ENCODE measurements around the gene ADORA1. TPM values are rescaled to one million over a fixed set of nuclear protein-coding genes. Genes with fewer than 3 reads are reported as not detected.

The ADORA1 gene
- 0.47 and 0.58 TPM in 2 replicates for total RNA-seq (2014; rRNA removed; shearing (Covaris generic))

DNA sequence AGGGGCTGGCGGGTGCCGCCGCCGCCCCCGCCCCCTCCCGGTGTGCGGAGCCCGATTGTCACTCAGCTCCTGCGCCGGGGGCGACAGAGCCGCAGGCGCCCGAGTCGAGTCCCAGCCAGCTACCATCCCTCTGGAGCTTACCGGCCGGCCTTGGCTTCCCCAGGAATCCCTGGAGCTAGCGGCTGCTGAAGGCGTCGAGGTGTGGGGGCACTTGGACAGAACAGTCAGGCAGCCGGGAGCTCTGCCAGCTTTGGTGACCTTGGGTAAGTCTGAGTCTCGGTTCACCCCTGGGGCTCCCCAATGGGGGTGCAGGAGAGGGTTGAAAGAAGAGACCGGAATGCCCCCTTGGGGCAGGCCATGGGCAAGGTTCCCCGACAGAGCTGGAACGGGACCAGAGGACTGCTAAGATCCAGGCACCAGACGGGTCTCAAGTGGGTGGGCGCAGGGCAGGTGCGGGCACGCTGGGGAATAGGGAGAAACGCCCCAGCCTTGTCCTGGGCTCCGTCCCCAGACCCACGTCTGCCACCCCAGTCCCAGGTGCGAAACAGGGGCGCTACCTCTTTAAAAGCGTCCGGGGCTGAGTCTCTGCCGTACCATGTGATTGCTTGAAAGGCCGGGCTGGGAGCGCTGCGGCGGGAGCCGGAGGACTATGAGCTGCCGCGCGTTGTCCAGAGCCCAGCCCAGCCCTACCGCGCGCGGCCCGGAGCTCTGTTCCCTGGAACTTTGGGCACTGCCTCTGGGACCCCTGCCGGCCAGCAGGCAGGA, at the start of gene ADORA1:
Gene ADORA1 (plus strand): TSS at position 61 of the 765 bp plus-strand sequence. CDS start 1,116 bp downstream, outside the sequence.
- DNase-seq (ENCODE audit: low spot score): peak; percentile 30

DNA sequence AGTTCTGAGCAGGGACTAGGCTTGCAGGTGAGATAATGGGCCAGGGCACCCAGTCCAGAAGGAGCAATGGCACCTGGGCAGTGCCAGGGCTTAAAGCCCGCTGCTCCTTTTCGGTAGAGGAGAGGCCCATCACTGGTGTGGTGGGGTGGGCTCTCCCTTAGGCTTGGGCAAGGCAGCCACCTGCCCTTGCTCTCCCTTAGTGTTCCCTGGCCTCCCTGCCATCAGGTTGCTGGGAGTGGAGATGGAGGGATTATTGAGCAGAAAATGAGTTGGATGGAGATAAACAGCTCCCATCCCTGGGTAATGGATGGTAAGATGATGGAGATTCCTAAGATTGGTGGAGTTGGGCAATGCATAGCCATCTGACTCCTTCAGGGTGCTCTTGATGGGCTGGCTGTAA, 49.6 kb upstream of the ADORA1 start:
- no peak for DNase-seq (ENCODE audit: low spot score)

DNA sequence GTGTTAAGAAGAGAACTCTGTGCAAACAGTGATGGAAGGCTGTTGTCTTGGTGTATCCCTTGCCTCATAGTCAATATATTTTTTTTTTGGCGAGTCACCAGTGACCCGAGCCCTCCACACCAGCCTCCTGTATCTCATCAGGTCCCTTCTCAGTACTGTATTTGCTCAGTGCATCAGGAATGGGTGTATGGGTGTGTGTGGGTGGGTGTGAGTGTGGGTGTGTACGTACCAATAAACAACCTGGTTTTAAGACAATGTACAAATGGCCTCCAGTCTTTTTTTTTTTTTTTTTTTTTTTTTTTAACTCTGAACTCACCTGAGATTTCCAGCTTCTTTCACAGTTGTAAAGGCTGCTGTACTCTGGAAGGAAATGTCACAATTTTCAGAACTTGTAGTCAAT, 49.0 kb upstream of the ADORA1 start:
- DNase-seq (ENCODE audit: low spot score): no peak

DNA sequence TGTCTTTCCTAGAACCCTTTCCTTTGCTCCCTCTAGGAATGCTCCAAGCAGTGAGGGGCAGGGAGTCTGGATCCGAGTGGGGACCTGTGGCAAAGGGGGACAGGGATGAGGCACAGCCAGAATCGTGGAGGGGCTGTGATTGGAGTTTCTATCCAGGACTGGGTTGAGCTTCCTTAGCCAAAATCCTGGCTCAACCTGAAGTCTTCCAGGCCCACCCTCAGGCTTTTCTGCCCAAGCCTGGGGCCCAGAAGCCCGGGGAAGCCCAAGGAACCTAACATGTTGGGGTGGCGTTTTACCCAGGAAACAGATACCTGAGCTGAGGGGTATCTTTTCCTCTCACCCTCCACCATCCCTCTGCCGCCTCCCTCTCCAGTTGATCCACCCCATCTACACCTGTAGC, 47.1 kb upstream of the ADORA1 start:
- no peak for DNase-seq (ENCODE audit: low spot score)

DNA sequence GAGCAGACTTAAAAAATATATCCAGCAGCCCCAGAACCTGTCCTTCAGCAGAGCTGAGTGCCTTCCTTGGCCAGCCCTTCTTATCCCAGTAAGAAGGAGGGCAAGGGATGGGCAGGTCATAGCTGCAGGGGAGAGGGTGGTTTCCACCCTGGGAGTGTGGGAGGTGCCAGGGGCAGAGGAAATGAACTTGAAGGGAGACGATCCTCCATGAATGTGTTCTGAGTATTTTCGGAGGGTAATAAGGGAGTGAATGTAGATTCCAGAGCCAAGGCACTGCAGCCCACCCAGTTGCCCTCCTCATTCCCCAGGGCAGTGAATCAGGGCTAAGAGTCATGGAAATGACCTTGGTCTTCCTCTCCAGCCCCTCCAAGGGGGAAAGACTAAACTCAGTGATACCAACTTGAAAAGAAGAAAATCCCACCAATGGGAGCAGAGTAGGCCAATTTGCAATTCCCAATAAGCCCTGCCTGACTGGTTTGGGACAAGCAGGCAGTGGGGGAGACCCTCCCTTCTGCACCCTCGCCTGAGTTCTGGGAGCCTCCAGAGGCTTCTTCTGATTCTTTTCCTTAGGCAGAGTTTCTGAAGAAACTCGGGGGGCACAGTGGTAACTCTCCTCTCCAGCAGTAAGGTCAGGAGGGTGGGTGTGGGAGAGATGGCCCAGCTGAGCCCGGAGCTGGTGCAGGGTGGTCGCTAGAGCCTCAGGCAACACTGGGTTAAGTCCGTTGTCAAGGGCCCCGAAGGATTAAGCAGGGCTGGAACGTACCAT, 45.9 kb upstream of the ADORA1 start:
- no peak for DNase-seq (ENCODE audit: low spot score)

DNA sequence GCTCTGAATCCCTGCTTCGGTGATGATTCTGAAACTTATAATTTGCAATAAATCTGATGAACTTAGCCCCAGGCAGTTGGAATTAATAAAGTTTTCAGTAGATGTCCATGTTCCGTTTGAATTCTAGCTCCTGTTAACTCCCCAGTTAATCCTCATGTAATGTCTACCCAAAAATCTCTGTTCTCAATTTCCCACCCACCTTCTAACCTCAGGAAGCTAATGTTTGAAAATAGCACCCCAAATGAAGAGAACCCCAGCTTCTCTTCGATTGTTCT, 45.4 kb upstream of the ADORA1 start:
- no peak for DNase-seq (ENCODE audit: low spot score)

DNA sequence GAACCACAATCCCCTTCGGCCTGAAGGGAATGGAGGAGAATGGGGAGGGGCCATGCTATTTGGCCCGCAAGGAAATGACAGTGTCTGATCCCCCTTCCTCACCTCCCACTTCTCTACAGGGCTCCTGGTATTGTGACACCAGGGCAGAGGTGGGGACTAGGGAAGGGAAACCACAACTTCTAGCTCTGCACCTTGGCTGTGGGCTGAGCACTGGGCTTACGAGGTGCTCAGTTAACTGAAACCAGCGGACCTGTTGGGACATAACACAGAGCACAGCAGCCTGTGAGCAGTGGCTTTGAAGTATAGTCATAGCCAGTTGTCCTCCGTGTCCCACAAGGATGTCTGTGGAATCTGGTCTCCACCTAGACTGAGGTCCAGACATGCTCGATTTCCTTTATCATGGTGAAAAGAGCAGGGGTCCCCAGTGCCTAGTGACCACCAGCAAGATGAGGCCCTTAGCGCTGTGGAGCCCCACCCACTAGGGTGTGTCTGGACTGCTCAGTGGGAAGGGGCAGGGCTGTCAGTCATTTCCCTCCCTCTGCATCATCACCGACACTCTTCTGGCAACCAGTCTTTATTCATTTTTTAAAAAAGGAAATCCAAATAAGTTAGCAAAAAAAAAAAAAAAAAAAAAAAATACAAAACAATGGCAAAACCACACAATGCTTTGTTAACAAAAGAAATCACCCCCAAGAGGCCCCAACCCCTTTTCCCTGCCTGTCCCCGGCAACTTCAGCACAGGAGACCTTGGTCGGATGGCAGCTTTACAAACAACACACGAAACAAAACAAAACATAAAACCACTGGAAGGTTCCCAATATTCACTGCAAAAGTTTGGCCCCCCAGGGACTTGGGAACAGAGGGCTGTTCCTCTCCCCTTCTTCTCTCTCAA, 44.7 kb upstream of the ADORA1 start:
- DNase-seq (ENCODE audit: low spot score): no peak

DNA sequence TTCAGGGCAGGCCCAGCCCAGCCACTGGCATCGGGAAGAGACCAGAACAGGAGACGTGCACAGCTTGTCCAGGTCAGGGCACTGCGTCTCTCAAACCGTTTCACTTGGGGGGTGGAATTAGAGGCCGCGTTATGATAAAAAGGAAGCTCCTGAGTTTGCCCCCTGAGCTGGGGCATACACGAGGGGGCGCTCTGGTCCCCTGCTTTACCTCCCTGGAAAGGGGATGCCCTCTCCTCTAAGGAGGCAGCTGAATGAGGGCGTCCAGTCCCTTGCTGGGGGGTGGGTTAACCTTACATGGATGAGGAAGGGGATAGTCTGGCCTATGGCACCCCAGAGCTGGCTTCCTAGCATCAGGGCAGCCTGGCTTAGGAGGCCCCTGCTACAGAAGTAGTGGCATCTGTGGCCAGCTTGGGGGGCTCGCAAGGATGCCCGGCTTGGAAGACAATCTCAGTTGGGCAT, 44.0 kb upstream of the ADORA1 start:
- DNase-seq (ENCODE audit: low spot score): no peak

DNA sequence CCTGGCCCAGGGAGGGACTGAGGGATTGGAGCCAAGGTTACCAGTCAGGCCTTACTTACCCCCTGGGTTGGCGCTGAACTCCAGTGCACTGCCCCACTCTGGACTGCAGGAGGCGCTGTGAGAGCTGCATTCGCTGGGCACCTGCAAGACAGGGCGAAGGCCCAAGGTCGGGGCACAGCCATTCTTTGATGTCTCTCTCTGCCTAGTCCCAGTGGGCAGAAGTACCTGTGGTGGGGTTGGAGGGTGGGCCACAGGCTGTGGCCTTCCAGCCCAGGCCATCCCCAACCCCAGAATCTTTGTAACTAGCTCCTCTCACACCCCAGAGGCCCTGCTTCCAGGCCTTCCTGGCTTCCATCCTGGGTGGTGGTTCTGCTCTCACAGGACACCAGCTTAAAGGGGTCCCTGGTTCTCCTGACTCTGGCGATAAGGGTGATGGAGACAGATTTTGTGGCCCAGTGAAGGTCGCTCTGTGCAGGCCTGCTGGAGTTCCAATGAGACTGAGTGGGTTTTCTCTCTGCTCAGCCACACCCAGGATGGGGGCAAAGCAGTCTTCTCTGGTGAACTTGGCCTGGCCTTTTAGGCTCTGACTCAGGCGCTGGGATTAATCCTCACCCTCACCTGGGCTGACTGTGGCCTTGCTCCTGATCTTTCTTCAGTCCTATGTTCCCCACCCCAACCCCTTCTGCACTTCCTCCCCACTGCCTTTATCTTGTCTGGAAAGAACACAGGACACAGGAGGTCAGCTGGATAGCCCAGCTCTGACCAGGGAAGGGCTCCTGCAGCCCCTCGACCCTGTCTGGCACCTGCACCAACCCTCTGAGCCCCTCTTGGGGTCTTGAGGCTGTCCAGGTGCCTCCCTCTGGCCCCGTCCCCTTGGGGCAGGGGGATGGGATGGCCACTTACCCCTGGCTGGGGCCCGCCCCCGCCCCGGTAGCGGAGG, 42.7 kb upstream of the ADORA1 start:
- DNase-seq (ENCODE audit: low spot score): no peak

DNA sequence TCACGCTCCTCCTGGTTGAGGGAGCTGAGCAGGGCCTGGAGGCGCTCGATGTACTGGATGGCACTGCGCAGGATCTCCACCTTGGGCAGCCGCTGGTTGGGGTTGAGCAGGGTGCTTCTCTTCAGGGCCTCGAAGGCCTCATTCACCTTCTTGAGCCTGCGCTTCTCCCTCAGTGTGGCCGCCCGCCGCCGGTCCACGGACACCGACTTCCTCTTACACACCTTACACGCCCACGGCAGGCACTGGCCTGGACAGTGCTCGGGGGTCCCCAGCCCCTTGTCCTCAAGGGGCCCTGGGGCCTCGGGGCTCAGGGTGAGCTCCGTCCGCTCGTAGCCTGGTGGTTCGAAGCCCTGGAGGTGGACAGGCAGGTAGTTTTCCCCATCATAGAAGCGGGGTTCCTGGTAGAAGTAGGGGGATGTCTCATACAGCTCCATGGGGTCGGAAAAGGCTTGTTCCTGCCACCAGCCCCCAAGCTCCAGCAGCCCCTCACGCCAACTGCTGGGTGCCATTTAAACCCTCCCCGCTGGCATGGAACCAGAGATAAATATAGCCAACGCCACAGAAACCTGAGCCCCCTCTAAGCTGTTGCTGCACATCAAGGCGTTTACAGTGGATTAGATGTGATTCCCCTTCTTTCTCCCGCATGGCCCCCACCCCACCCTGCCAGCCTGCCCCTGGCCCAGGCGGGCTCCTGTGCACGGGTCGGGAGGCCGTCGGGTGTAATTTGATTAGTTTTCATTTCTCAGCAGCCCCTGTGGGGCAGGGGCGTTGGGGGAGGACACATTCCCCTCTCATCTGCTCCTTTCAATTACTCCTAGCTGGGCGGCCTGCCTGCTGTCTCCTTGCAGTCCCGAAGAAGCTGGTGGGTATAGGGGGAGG, 41.8 kb upstream of the ADORA1 start, which contains the start of gene MYOG:
Gene MYOG (minus strand): TSS at position 485 of the 879 bp plus-strand sequence. CDS start 51 bp downstream, at position 434.
- DNase-seq (ENCODE audit: low spot score): no peak

DNA sequence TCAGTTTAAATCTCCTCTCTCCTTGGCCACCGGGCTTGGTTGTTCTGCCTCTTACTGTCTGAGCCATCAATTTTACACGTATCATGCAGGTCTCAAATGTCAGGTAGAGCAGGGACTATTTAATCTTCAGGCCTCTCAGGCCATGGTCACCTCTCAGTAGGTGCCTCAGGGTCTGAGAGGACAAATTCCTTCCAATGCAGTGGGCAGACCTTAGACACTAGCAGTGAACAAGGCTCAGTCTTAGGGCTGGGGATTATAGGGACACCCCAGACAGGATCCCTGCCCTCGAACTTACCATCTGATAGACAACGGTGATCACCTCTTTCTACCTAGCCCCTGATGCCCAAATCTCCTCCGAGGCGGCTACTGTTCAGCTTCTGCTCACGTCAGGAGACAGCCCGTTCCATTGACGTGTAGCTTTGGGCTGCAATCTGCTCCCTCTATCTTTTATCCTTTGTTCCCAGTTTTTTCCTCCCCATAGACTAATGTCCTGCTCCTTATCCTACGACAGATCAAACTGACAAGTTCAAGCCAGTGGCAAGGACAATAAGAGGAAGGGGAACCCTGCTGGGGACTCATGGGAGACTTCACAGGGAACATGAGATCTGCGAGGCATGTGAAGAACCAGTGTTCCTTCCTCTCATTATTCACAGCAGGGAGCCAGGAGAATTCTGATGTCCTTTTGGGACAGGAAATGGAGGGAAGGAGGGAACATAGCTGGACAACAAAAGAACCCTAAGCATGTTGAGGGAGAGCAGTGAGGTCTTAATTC, 40.3 kb upstream of the ADORA1 start:
- DNase-seq (ENCODE audit: low spot score): no peak

DNA sequence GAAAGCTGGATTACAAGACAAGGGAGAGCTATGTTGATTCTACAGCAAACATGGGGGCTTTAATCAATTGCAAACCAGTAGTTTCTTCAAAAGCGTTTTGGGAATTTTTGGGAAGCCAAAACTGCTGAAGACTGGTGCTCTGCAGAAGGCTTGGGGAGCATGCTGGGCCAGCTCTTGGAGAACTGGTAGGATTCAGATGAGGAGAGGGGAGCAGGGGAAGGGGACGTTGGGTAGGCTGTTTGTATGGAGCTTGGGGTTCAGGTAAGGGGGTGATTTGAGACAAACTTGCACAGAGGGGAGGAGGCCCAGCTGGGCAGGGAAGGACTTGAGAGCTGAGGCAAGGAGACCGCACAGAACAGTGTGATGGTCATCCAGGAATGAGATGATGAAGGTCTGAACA, 39.1 kb upstream of the ADORA1 start:
- no peak for DNase-seq (ENCODE audit: low spot score)

DNA sequence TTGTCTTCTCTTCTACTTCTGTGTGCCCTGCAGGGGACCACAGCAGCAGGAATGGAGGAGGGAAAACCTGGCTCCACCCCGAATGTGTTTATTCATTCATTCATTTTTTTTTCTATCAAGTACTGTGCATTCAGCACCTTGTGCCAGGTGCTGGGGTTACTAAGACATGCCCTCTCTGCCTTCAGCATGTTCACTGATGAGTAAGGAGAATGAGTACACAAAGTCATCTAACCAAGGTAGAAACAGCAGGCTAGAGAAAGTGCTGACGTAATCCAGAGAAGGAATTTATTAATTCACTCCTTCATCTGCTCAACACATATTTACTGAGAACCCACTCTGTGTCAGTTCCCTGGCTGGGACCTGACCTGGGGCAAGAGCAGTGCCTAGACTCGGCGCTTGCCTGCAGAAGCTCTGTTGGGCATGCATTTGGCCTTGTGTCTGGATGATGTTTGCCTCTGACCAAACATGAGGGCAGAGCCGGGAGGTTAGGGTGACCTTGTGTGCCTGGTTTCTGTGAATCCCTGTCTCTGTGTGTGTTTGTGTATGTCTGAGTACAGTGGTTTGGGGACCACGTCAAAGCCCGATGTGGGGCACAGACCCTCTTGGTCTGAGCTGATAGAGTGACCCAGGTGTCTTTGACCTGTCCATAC, 38.4 kb upstream of the ADORA1 start:
- no peak for DNase-seq (ENCODE audit: low spot score)

DNA sequence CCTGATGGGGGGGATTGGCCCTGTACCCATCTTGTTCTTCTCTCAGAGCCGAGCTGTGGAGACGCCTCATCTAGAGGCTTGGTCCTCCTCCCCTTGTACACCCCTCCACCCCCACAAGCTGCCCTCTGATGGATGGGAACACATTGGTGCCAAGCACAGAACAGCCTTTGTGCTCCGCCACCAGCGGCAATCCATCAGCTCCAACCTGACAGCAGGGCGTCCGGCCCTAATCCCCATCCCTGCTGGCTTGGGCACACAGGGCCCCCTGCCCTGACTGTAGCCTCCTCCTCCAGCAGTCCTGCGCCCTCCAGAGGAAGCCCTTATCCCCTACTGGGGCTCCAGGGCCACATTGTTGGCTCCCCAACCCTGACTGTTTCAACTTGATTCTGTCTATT, 37.9 kb upstream of the ADORA1 start:
- DNase-seq (ENCODE audit: low spot score): no peak

DNA sequence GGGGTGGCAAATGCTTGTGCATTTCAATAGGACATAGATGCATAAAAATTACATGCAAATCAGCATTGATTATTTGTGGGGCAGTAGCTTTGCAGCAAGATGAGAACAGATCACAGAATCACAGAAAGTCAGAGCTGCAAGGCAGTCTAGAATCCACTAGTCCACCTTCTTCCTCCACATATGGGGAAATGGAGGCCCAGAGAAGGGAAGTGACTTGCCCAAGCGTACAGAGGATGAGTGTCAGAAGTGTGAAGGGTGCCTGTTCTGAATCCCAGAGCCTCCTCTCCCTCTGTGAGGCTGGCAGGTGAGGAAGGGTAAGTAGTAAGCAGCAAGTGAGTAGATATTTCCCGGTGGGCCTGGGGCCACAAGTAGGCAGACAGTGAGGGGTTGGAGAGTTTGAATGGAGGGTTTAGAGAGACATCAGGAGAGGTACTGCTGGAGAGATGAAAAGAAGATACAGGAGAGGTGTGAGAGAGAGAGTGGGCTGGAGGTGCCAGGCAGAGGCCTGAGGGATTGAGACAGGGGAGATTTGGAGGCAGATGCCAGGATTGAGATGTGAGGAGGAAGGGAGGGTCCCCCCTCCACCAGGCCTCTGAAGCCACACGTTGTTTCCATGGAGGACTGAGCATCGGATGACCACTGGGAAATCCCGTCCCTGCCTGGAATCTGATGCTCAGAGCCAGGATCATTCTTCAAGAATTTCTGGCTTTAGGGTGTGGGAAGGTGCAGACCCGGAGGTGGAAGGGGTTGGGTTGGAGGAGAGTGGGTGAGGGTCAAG, 36.9 kb upstream of the ADORA1 start:
- DNase-seq (ENCODE audit: low spot score): no peak

DNA sequence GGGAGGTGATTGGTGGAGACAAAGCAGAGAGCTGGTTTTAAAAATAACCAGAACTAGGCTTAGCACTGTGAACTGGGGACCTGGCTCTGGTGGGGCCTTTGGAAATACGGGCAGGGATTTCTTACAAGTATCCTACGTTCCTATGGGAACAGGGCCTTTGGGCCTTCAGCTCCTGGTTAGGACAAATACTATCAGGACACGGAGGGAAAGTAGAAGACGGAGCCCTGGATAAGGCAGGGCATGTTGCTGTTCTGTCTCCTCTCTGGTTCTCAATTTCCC, 36.4 kb upstream of the ADORA1 start:
- DNase-seq (ENCODE audit: low spot score): no peak

DNA sequence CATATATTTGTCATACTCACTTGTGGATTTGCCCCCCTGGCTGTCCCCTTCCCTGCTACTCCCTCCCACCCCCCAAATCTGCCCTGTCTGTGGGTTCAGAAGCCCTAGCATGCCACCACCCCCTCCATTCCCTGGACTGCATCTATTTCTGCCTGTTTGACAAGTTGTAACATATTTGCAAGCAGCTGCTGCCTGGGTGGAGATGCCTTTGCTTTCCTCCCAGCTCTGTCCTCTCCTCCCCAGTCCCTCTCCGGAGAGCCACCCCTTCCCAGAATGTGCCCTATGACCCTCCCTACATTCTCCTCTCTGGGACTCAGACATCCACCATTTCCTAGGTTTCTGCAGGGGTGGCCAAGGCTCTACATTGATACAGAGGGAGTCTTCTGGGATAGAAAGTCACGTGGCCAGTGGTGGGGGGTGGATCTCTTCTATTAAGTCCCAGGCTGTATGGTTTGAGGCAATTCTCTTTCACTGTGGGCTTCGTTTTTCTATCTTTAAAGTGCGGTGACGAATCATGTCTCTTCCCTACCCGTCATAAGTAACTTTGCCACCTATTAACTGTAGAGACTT, 35.7 kb upstream of the ADORA1 start:
- no peak for DNase-seq (ENCODE audit: low spot score)

All from H4 (cell line).